ENCODE data around the gene VWF.
A peak's percentile ranks its signal among the peaks of the same experiment; 100 is the strongest.

VWF gene

DNA sequence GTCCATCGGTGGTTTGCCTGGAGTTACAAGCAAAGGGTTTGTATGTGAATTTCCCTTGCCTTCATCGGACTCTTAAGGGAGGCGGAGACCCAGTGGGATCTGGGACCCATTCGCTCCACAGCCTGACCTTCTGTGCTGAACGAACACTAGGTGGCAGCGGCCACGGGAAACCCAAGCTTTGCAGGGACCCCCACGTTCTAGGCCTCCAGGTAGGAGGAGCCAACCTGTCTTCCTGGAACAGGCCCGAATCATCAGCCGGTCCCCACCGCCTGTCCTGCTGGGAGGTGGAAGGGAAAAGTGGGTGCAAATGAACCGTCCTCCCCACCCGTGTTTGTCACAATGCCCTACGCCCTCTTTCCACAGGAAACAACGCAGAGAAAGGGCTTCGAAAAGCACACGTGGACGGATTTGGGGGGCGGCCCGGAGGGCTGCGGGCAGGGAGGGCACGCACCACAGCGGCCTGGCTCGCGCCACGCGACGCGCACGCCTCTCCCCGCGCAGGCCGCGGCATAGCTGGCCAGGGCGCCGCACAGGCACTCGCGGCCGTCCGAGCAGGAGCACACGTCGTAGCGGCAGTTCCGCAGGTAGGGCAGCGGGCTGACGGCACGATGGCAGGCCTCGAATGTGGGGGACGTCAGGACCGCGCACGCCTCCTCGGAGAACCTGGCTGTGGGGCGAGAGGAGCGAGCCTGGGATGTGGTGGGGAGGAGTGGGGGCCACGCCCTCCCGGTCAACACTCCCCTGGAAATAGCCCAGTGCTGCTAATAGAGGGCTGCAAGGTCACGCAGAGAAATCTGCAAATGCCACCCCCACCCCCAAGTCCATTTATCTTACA is 67.8 kb downstream of the VWF start:
- DNase-seq: no peak

DNA sequence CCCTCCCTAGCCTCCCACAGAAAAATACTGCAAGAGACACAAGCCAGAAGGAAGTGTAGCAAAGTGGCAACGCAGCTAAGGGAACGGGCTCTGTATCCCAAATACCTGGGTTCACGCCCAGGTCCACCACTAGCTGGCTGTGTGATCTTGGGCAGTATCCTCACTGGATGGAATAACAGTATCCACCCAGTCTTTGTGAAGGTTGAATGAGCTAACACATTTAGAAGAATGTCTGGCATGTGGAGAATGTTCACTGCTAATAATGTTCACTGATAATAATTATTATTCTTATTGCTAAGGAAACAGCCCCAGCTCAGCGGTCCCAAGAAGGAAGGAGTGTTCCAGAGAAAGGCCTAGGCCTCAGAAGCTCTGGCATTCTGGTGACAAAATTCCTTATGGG is 70.9 kb downstream of the VWF start:
- DNase-seq: no peak

DNA sequence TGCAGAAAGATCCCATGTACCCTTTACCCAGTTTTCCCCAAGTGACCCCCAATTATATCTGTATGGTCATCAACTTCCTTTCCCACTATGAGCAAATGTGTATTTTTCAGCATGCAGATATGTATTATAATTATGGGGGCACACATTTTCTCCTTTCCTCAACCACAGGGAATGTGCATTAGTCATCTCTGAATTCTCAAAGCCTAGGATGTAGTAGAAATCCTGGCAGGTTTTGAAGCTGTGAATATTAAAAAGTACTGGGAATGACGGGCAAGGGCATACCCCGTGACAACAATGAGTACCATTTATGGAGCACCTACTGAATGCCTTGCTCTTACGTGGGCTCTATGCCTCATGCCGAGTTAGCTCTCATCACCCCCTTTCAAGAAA is 71.5 kb downstream of the VWF start:
- no peak for DNase-seq

DNA sequence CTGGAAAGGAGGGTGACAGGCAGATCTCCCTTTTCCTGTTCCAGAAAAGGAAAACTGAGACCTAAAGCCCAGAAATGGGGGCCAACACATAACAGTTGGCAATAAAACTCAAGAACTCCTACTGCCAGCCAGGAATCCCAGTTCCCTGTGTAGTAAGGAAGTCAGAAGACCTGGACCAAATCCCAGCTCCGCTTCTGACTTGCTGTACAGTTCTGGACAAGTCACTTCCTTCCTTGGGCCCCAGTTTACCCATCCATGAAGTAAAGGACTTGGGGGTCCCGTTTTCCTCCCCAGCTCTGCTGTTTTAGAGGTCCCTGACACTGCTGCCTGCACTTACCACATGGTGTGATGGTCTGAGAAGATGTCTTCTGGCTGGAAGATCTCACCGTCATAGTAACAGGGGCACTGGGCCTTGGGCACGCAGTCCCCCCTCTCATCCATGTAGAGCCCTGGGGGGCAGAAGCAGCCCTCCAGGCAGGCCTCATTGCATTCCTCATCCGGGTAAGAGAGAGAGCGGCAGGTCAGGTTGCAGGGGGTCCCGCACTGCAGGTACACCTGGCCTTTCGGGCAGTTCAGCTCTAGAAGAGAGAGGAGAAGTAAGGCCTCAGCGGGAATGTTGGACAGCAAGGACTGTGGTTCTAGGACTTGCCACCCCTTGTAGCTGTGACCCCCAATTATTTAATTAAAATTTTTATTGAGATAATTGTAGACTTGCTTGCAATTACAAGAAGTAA is 72.1 kb downstream of the VWF start:
- no peak for DNase-seq

DNA sequence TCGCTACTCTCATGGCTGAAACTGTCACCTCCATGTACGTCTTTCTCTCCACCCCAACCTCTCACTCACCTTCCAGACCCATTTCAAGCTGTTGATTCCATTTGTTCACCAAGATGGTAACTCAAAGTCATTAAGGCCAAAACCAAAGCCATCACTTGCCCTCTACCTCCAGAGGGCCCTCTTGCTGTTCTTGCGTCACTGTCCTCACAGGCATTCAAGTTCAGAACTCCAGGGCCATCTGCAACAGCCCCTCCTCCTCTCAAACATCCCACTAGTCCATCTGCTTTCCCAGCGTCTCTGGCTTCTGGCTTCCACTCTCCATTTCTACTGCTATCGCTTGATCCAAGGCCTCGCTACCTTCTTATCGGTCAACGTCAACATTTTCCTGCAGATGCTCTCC is 74.5 kb downstream of the VWF start:
- no peak for DNase-seq

DNA sequence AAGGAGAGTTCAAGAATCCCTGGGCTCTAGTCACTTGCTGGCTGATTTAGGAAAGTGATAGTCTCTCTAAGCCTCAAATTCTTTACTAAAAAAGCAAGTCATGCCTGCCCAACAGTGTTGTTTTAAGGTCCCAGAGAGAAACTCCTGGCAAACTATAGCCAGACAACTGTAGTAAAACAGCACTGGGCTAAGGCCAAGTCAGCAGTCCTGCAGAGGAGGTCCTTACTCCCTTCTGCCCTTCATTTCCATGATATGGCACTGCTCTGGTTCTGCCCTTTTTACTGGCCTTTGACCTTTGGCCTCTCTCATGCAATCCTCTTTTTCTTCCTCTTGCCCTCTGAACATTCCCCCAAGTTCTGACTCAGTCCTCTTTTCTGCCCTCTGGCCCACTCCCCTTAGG is 74.9 kb downstream of the VWF start:
- DNase-seq: no peak

DNA sequence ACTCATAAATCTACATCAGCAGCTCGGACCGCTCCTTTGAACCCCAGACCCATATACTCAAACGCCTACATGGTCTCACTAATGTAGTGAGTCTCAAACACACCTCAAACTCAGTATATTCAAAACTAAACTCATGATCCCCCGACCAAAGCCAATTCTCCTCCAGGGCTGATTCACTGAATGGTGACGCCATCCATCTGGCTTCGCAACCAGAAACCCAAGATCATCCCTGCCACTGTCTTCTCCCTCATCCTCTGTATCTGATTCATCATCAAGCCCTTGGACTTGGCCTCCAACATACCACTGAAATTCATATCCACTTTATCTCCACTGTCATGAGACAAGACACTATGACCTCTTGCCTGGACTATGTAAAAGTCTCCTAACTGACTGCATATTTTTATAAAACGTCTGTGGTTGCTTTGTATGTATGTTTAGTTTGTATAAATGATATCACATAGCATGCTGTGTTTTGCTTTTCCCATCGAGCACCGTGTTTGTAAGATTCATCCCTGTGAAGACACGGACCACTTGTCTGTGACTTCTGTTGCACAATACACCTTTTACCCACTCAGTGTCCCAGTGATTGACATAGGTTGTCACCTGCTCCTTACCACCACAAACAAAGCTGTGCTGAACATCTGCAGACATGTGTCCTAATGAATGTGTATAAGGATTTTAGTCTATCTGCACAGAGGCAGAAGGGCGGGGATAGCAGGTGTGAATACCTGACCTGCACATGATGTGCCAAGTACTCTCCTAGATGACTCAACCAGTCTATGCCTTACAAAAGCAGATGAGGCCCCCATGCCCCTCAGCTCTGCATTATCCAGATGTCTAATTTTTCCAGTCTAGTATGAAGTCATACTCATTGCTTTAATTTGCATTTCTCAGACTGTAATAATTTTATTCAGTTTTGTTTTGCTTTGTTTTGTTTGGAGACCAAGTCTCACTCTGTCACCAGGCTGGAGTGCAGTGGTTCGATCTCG is 76.9 kb downstream of the VWF start:
- no peak for DNase-seq

DNA sequence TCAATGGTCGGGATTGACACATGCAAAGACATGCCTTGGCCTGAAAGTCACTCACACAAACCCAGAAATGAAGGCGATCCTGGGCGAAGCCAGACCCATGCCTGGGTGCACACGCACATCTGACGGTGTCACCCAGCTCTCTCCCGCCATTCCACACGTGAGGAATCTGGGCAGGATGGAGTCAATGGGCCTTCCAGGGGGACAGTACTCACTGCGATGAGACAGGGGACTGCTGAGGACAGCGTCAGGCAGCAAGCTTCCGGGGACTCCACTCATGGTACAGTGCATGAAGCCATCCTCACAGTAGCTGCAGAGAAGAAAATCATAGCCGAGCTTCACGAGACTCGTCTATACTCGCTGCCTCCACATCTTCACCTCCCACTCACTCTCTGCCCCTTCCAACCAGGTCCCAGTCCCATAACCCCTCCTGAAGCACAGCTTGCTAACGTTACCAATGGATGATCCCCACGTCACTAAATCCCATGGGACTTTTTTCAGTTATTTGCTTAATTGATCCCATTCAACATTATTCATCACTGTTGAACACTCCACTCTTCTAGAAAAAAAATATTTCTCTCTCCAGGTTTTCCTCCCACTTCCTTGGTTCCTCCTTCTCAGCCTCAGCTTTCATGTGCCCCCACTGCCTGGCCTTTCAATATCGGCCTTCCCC is 77.8 kb downstream of the VWF start:
- no peak for DNase-seq

DNA sequence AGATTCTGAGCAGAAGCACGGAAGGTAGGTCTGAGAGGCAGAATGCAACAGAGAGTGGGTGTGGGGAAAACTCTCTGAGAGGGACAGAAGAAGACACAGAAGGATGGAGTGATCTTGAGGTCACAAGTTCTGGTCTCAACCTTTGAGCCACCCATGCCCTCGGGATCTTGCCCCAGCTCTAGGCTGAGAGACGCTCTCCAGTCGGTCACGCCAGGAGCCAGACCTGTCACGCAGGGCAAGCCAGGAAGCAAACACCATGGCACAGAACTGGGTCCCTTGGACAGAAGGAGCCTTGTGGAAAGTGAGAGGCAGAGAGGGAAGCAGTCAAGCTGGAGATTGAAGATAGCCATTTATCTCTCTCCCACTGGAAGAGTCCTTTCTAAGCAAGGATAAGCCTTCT is 79.0 kb downstream of the VWF start:
- no peak for DNase-seq

DNA sequence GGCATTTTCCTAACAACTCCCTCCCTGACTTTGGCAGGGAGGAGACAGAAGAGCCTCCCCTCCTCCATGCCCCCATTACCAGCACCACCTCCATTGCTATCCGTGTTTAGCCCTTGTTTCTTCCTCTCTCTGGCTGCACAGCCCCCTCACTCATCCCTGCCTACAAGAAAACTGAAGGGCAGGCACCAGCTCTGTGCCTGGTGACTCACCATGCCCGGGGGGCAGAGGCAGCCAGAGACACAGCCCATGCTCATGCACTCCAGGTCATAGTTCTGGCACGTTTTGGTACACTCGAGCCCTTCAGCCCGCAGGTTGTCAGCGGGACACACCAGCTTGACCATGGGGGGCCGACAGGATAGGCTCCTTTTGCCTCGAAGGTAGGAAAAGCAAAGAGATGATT is 80.4 kb downstream of the VWF start:
- no peak for DNase-seq

DNA sequence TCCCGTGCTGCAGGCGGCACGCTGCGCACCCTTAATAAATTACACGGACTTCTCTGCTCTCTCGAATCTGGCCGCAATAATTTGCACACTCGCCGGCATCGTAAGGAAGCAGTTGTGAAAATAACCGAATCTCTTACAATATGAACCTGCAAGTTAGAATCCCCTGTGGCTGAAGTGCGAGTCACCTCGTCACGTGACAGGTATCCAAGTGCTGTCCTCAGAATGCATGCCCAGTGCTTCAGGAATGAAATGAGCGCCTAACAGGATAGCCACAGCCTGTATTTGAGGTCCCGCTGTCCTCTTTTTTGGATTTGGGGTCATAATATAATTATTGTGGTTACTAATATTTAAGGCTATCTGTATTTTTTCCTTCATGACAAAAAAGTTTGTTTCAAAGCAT is 82.0 kb downstream of the VWF start:
- no peak for DNase-seq

DNA sequence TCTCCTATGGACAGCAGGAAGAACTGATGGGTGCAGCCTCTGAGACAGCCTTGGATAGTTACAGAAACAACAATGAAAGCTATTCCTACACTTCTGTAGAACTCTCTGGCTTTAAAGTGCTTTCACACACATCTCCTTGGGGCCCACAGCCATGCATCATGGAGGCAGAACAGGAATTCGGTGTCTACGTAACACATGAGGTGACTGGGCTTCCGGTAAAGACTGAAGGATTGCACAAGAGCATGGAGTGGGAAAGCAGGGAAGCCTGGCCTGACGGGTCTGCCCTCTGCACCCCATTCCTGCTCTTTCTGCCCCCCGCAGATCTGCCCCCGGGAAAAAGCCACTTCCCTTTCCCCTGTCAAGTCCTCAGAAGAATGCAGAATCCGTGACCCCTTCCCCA is 82.6 kb downstream of the VWF start:
- no peak for DNase-seq

DNA sequence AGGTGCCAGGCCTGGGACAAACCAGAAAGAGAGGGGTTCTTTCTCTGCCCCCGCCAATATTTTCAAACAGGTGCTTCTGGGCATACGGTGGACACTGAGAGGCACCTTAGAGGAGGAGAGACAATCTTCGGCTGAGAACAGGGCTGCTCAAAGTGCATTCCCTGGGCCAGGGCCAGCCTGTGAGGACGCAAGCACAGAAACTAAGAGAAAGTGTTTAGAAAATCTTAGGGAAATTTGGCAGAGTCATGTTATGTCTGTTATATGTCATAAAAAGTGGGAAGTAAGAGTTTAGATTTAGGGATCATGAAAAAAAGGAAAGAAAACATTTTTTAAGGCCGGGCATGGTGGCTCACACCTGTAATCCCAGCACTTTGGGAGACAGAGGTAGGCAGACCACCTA is 83.7 kb downstream of the VWF start:
- DNase-seq: no peak

DNA sequence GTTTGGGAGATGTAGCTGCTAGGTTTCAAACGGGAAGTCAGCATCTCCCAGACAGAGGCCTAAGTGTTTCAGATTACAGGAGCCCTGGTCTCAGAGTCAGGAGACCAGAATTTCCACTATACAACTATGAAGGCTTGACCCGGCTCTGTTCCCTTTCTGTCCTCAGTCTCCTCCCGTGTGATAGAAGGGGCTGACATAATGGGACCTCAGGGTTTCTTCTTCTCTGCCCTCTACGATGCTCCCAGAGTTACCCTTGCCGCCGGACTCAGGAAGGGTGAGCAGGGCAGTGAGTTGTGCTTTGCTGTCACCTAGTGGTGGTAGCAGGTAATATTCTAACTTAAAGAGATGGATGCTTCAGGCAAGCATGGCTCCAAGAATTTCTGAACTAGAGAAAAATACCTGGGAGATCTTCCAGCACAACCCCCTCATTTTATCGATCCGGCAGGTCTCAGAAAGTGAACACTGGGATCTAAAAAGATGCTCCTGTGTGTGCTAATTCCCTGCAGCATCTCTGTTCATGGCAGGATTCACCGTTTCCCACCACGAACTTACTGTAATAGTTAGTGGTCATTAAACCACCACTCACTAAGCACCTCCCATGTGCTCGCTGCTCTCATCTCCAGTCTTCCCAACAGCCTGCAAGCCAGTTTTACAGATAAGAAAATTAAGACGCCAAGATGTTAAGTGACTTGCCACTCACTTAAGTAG is 84.4 kb downstream of the VWF start:
- peak; percentile 30 to 37 for DNase-seq

DNA sequence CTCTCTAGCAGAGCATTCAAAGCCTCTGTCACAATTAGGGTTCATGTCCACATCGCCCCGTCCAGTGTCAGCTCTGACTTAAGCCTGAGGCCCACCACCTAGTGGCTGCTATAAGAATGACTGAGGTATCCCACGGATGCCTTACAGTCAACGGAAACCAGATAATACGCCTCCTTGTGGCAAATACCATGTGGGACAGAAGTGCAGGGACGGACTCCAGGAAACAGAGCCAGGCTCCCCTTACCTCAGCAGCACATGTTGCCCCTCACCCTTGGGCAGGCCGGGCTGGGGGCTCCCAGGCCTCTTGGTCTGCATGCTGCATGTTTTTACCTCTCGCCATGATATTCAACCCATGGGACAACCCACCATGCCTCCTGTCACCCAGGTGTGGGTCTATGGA is 86.3 kb downstream of the VWF start:
- DNase-seq: peak; percentile 41

DNA sequence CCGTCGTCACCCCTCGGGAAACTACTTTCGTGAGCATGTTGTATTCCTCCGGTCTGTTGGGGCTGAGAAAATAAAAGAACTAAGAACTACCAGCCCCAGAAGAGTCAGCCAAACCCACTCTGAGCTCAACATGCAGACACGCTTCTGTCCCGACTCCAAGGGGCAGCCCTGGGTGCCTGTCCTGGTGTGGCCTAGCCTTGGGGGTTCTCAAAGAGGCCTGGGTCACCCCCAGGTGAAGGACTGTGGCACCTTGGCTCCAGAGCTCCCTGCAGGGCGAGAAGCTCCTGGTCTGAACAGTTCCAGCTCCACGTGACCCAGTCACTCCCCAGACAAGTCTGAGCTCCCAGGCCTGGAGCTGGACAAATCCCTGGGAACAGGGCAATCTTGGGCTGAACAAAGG is 87.0 kb downstream of the VWF start:
- DNase-seq: no peak

DNA sequence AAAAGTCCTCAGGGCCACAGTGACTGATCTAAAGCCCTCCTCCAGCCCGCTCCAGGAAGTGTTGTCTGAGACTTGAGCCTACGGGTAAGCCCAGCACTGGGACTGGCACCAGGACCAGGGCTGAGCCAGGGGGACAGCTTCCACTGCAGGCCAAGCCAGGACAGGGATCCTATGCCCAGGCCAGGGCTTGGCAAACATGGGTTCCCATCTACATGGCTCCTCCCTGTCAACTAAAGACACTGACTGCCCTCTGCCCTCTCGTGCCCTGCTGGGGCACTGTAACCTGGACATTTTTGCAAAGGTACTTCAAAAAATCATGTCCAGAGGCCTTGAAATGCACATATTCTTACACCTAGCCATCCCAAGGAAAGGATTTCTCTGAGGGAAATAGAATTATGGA is 88.0 kb downstream of the VWF start:
- DNase-seq: no peak

DNA sequence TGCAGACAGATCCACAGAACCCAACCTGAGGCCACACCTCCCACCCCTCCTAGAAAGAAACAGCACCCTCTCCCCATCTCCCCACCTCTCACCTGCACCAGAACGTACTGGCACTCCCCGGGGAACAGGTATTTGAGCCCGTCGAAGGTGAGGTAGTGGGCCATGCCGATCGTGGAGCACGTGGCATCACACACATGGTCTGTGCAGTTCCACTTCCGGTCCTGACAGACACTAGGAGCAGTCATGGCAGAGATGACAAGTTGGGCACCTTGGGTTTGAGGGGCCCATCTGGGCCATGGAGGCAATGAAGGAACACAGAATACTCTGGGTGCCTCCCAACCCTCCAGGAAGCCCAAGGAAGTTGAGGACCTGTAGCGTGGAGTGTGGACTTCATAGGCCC is 89.9 kb downstream of the VWF start:
- no peak for DNase-seq

DNA sequence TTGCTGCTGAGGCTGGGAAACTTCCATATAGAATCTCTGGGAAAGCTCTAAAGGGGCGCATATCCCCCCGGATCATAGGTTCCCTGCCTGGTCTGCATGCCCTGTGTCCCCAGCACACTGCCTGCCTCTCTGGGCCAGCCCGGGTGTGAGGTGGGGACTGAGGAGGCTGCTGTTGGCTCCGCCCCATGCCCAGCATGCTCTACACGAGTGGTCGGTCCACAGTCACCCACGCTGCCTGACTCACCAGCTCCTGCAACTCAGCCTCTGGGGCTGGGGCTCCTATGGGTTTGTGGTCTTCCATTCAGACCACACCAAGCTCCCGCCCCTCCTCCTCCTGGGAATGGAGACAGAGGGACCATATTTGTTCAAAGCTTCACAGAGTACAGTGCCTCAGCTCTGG is 90.9 kb downstream of the VWF start:
- DNase-seq: no peak

DNA sequence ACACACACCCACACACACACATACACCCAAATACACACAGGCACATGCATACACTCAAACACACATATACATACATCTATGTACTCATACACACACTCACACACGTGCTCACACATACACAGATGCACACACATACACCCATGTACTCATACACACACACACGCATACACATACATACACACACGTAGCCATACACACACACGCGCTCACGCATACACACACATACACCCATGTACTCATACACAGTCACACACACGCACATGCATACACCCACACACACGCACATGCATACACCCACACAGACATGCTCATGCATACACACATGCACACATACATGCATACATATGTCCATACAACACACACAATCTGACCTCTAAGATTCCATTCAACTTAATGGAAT is 91.7 kb downstream of the VWF start:
- DNase-seq: no peak

DNA sequence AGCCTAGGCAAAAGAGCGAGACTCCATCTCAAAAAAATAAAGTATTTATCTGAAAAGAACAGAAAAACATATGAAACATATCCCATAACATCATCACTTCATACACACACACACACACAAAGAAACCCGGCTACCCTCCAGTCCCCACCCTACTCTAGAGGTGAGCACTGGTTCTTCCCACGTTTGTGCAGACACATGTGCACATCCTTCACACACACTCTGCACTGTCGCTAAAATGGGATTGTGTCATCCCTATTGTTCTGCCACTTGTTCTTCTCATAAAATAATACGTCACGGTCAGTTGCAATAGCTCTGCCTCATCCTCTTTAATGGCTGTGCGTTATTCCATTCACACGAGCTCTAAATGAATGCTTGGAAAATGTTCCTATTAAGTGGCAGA is 93.5 kb downstream of the VWF start:
- DNase-seq: no peak

DNA sequence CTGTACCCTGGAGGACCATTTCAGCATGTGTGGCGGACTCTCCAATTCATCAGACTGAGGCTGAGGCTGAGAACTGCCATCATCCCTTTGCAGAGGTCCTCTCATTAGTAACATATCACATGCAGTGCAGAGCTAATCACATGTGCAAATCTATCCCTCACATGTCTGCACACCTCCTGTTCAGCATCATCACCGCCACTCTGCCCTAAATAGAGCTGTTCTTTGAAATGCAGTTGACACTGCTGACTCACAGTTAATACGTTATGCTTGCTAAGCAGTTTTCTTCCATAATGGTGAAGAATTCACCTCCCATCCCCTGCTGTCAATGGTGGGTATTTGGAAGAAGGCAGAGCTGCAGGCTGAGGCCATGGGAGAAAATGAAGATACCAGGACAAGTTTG is 94.4 kb downstream of the VWF start:
- DNase-seq: no peak
